Erythroblast (primary cell): Measurements from ENCODE around the gene CHIC2.

Experiments
- GATA1 ChIP-seq: IDR thresholded peaks from 2 replicates; pipeline ENCODE4 v1.6.1; 2011; ENCODE audit warnings: low read depth, mild to moderate bottlenecking, control low read depth, low read length, moderate library complexity
- POLR2A ChIP-seq: IDR thresholded peaks from 2 replicates; pipeline ENCODE4 v1.6.1; 2011; ENCODE audit warnings: mild to moderate bottlenecking, low read length

- TF ChIP-seq POLR2A (no peak), GATA1 (no peak)
Observed at GRCh38 chr4:54017308-54017707, 47.1 kb downstream of the CHIC2 start.
